Hepatocyte (in vitro differentiated cells): Measurements from ENCODE around the gene ETV6.

ENCODE experiments used
- CTCF ChIP-seq: fragments of 200-600 bp; sonication (generic); IDR thresholded peaks from 2 replicates; pipeline ENCODE4 v1.5.1; 2016; ENCODE audit warnings: antibody characterized with exemption, mild to moderate bottlenecking; ENCODE audit not compliant: poor library complexity
- EZH2 ChIP-seq: fragments of 200-600 bp; sonication (generic); IDR thresholded peaks from 2 replicates; pipeline ENCODE4 v1.6.1; 2016; ENCODE audit warnings: antibody characterized with exemption, mild to moderate bottlenecking, borderline replicate concordance
- EZH2phosphoT487 ChIP-seq: fragments of 200-600 bp; sonication (generic); IDR thresholded peaks from one replicate; pipeline ENCODE4 v1.6.1; 2018; ENCODE audit warnings: antibody characterized with exemption, mild to moderate bottlenecking, low read depth, moderate library complexity; ENCODE audit not compliant: unreplicated experiment, severe bottlenecking

- no peak for TF ChIP-seq CTCF
- no peak for TF ChIP-seq EZH2phosphoT487
- no peak for TF ChIP-seq EZH2
These were observed 47.8 kb upstream of the ETV6 start for GRCh38 chr12:11601647-11602046.
